Fibroblast of skin of left biceps (primary cell): Measurements from ENCODE around the gene APOL3.
"Not testable (repeated sequence)": the region's sequence is repeated elsewhere in the genome, so short reads cannot be mapped to it uniquely, and the experiment has no call there.

Experiments
- DNase-seq, 2 experiments: peaks; one replicate each; pipeline ENCODE4 v3.0.0-alpha.2; 2013; ENCODE audit warnings: low read depth in 2 of 2

Gene APOL3

DNA sequence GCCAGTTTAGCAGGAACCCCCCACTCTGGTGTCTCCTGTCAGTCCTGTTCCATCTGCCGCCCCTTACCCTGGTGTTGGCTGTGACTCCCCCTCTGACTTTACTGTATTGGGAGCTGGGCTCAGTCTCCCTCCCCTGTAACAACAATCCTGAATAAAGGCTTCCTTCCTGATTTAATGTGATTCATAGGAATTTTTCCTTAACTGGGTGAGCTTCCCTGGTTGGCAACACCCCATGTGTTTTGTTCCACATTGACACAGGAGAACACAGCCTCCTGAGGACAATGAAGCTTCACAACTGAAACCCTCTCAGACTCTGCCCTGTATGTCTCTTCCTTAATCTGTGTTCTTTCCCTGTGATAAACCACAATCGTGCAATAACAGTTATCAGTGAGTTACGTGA is 32.6 kb upstream of the APOL3 start:
- no peak for DNase-seq

DNA sequence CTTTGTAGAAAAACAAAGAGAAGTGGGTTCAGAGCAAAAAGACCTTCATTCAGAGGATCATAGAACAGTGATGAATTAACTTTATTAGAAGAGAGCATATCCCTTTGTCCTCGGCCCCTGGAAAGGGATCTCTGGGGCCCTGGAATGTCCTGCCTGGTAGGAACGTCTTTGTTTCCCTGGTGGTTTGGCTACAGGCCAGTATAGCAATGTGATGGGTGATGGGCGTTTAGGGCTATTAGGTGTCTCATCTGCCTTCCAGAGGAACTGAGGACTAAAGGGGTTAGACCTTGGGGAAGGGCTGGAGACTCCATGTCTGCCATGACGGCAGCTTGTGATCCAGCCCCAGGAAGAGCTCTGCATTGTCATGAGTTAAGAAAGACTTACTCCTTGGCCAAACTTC is 32.0 kb upstream of the APOL3 start:
- no peak for DNase-seq

DNA sequence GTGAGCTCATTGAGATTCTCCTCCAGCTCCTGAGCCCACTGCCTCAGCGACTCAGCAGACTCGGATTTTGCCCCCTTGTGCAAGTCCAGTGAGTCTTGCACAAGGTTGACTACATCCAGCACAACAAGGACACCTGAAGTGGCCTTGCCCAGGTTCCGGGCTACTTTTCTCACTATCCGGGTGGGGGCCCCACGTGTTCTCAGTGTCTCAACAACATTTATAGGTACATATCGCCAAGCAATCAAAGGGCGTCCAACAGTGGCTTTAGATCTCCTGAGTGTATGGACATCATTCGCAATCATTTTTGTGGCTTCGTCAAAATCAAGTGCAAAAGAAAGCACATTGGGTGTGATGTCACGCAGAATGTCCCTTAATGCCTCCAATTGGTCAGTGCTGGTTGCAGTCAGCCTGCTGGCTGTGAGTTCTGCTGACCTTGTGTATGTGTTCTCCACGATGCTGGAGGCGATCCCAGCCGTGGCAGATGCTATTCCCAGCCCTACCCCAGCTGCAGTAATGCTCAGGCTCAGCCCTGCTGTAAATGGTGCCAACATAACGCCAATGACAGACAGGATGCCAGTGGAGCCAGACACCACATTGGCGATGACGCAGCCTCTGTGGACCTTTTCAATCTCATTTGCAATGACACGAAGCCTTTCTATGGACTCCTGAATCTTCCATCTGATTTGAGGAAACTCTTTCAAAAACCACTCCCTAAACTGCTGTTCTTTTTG is 30.7 kb upstream of the APOL3 start:
- DNase-seq: no peak

DNA sequence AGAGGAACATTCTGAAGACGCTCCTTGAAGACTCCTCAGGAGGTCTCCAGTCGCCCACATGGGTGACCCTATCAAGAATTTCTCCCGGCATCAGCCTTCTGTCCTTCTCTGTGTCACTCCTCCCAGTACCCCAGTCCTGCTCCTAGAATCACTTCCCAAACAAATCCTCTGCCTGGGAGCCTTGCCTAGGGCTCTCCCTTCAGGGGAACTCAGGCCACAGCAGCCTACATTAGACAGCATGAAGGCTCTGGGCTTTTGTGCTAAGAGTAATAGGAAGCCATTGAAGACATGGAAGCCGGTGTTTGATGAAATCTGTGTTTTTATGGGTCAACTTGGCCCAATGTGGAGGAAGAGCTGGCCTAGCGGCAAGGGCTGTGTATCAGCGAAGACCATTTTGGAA is 27.3 kb upstream of the APOL3 start:
- DNase-seq: not testable (repeated sequence)

DNA sequence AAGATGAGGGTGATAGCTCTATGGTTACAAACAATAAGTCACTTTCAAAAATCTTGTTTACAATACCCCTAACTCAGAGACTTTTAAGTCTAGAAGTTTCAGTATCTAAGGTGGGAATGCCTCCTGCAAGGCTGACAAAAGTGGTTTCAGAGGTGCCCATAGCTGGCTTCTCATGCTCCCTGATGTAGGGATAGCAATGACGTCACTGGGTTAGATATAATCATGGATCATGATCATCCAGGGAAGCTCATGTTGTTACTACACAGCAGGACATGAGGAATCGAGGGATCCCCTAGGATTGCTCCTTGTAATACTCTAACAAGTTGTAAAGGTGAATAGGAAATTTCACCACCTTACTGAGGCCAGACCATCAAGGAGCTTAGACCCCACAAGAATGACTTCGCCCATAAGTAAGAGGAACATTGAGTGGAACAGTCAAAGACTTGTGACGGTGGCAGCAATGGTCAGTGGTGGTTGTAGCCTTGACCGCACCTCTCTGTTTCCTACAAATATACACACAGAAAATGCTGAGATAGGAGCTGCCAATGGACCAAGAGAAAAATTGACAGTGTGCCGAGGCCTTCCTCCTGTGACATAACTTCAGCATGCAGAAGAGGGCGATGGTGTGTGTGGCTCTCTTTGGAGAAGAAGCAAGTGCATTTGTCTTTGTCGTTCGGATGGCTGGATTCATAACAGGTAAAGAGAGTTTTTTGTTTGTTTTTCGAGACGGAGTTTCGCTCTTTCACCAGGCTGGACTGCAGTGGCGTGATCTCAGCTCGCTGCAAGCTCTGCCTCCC is 25.5 kb upstream of the APOL3 start:
- DNase-seq: no peak

DNA sequence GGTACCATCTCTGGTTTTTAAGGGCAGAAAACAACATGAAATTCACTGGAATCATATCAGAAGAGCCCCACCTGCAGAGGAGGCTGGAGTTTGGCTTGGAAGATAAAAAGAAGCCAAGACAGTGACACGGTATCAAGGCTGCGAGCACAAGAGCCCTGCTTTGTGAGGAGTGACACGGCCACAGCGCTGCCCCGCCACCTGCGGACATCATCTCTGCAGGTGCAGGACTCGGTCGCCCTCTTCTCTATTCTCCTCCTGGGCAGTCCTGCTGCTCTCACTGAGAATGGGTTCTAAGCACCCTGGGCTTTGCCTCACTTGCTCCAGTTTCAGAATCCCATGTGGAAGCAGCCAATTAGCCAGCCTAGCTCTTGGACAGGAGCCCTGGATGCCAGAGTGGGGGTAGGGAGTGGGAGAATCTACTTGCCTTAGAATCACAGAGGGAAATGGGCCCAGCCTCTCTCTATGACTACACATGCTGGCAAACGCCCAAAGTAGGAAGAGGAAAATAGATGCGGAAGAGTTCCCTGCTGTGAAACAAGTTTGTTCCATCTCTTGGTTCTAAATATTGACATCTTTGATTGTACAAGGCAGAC is 24.0 kb upstream of the APOL3 start:
- peak in 1 of 2 experiments; percentile 16 for DNase-seq

DNA sequence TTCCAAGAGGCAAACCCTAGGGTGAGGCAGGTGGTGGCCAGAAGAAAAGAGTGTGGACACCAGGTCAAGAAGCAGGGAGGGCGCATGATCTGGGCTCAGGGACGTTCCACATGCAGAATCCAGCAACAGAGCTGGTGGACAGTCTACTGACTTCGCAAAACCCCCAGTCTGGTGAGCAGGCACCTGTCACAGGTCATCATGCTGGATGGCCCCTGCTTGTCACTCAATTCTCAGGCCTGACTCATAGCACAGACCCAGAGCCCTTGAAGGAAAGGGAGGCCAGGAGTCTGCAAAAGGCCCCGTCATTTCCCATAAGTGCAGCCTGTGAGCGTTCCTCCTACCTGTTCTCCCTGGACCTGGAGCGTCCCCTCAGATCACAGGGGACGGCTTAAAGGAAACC is 22.9 kb upstream of the APOL3 start:
- no peak for DNase-seq

DNA sequence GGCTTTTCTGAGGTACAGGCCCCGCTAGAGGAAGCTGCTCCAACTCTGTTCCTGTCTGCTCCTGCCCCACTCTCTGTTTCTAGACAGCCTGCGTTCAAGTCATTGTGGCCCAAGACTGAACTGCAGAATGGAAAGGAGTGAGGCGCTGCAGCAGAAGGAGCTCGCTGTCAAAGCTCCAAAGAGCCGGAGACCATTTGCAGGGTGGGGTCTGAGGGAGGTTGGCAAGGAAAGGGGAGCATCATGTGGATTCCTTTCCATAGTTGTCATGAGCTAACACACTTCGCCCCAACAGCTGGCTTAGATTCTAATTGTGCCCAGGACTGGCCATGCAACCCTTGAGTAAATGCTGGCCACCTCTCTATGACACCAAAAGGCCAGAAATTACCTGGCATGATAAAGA is 22.3 kb upstream of the APOL3 start:
- DNase-seq: no peak

DNA sequence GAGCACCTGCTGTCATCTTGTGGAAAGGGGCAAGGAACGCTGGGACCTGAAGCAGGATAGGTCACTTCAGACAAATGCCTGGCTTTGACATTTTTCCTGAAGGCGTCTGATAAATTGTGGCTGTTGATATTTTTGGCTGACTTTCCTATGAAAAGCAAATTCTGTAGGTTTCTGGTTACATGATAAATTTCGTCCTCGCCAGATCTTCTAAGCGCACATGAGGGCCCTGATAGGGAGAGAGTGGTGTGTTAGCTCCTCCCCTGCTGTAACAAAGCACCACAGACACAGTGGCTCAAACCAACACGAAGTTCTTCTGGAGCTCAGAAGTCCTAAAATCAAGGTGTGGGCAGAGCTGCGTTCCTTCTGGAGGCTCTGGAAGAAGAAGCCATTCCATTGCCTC is 21.5 kb upstream of the APOL3 start:
- DNase-seq: no peak

DNA sequence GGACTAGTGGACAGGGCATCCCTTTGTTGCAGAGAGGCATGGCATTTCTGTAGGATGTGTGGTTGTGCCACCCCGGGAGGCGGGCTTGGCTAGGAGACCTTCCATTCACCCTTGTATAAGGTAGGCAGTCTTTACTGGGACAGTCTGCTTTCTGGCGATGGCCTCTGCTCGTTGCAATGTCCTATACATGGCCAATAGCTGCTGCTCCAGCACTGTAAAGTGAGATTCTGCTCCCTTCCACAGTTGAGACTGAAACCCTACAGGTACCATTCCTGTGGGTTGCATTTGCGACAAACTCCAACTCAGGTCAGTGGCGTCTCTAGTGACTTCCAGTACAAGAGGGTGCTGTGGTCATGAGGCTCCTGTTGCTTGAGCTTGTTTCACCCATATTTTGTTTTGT is 20.4 kb upstream of the APOL3 start:
- DNase-seq: no peak

DNA sequence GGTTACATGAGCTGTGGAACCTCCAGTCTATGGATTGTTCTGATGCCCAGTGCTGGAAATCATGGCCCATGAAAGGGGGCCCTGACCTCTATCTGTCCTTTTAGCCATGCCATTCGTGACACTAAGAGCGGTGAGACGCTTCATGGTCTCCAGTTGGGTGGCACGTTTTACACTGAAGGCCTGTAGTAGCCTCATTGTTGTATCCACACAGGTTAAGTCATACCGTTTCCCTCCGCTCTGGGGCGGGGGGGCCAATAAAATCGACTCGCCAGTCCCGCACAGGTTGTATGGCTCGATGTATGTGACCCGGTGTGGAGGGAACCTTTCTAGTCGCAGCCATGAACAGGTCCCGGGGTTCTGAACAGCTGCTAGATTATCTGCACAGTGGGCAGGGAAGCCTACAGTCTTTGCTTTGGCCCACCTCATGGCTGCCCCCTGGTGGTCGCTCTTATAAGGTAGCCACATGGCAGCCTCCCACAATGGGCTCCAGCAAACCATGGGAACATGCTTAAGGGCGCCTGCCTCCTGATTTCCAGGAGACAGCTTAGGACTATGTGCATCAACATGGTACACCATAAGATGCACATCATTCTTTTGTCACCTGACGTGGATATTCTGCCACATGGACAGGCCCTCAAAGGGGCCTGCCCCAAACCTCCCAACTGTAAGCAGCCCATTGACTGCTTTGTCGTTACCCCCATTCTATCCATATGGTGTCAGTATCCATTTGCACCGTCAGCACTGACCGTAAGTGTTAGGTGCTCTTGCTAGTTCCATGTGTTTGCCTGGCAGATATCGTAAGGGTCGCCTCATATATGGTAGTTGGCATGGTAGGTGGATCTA is 19.7 kb upstream of the APOL3 start:
- peak in 1 of 2 experiments; percentile 6 for DNase-seq

DNA sequence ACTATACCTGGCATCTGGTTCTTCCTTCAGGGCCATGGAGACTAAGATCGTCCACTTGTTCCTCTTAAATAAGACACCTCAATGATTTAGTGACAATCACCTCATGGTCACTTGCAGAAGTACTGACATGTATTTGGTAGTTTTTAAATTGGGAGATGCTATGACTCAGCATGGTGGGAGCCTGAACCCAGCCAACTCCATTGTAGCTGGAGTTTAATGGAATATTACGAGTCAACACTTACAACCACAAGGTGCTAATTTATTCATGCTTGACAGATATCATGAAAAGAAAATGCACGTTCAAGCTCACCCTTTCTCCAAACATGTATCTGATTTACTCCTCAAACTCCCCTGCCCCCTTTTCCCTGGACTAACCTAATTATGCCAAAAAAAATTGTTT is 16.6 kb upstream of the APOL3 start:
- DNase-seq: no peak

DNA sequence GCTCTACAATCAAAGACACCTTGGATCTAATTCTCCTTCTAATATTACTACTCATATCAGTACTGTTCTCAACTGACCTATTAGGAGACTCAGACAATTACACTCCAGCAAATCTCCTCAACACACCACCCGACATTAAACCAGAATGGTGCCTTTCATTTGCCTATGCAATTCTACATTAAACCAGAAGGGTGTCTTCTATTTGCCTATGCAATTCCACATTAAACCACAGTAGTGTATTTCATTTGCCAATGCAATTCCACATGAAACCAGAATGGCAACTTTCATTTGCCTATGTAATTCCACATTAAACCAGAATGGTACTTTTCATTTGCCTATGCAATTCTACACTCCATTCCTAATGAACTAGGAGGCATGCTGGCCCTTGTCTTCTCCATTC is 15.3 kb upstream of the APOL3 start:
- DNase-seq: no peak

DNA sequence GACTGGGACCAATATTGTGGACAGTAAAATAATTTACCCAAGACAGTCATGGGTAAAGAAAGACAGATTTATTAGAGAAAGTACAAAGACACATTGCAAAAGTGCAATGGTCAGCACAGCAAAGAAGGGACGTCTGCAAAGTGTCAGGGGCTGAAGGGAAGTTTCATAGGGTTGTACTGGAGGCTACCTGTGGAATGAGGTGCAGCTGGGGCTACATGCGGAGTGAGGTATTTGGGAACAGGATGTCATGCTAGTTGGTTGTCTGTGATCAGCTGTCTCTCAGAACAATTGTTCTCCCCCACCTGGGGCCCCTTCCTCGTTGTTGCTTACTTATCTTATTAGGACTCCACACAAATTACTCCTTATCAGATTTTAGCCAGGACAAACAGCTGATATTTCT is 11.4 kb upstream of the APOL3 start:
- DNase-seq: no peak

DNA sequence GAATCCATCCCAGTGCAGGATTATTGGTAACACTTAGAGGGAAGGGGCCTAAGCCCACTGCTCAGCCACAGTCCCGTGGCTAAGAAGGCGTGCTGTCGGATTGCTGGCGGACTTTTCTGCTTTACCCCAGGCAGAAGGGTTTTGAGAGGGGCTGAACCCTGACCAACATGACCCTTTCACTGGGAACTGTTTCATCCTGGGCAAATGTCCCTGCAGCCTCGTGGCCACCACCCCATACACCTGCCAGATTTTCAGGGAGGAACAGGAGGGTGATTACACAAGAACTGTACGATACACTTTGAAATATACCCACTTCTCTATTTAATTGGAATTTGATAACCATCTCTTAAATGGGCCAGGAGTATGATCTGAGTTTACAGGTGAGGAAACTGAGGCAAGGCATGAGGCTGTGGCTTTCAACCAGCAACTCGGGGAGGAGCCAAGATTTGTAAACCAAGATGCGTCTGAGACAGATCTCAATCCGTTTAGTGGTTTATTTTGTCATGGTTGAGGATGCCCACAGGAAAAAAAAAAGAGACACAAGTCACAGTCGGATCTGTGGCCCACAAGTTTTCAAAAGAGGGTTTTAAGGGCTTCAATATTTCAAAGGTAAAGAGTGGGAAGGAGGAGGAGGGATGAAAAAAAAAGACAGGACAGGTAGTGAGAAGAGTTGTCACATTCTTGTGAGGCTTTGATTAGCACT is 6.1 kb upstream of the APOL3 start:
- DNase-seq: no peak

DNA sequence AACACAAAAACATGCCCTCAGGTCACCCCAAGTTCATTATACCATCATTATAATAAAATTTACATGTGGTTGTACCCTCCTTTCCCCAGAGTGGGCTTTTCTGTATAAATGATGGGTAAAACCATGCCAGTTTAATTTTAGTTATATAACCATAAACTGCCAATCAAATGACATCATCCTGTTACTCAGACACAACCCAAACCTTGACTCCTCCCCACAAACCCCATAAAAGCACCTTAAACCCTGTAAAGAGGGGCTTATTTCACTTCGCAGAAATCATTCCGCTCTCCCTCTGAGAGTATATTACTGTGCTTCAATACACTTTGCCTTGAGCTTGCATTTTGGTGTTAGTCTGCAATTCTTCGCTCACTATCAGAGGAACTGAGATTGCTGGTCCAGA is 5.5 kb upstream of the APOL3 start:
- no peak for DNase-seq

DNA sequence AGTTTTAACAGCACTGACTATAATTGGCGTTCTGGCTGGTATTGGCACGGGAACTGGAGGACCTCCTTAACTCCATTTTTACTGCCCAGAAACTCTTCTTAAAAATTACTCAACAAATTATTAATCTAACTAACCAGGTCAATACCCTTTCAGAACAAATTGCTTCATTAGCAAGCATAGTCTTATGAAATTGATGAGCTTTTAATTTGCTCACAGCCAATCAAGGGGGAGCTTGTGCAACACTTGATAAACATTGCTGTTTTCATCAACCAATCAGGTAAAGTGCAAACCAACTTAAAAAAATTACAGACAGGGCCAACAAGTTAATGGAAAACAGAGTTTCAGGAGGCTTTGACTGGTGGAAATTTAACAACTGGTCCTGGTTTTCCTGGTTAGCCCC is 4.6 kb upstream of the APOL3 start:
- DNase-seq: no peak

DNA sequence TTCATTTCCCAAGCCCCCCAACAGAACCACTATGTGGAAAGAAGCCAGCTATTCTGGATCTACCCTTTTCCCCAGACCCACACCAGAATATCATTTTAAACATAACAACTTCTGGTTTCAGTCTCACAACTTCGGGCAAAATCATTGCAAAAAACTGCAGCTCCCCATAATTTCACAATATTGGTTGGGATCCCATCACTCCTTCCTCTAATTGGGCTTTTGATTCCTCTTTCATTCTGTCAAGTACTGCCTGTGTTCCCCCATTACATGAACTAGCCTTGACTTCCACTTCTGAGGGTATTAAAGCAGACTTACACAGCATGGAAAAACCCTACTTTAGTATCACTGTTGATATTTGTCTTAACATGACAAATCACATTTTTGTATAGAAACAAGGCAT is 4.1 kb upstream of the APOL3 start:
- DNase-seq: no peak

DNA sequence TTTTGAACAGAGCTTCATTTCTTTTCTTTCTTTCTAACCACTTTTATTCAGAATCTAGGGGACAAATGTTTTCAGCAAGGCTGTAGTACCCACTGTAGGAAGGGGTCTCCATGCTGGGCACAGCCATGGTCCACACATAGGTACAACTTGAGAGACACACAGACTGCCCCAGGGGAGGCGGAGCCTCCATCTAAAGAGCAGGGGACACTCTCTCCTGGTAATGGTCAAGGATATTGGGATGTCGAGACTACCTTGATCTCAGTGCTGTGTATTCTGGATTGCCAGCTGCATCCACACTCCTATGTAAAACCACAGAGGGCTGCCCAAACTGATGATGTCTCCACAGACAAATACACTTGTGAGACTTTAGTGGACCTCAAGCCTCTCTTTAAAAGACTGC is 2.9 kb upstream of the APOL3 start:
- DNase-seq: no peak

DNA sequence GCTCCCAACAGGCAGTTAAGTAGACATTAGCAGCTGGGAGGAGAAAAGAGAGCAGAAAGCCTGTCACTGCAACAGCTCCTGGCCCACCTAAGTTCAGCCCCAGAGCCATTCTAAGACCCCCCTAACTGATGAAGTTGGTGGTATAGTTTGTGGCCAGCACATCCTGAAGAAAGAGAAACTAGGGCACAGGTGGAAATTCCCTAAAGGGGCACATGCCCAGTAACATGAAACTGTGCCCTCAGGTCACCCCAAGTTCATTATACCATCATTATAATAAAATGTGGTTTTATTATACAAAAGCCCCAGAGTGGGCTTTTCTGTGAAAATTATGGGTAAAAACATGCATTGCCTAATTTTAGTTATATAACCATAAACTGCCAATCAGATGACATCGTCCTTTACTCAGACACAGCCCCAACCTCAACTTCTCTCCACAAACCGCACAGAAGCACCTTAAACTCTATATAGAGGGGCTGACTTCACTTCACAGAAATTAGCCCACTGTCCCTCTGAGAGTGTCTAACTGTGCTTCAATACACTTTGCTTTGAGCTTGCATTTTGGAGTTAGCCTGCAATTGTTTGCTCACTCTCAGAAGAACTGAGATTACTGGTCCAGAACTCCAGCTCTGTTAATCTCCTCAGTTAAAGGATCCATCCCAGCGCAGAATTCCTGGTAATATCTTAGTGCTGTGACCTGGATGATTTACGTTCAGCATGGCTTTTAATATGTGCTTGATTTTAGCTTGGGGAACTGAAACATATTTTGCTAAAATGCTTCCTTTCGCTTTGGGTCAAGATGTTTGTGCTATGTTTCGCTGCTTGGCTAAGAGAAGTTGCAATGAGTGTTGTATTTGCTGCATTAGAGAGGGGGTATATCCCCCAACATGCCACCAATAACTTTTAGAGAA is 1.8 kb upstream of the APOL3 start:
- no peak for DNase-seq

DNA sequence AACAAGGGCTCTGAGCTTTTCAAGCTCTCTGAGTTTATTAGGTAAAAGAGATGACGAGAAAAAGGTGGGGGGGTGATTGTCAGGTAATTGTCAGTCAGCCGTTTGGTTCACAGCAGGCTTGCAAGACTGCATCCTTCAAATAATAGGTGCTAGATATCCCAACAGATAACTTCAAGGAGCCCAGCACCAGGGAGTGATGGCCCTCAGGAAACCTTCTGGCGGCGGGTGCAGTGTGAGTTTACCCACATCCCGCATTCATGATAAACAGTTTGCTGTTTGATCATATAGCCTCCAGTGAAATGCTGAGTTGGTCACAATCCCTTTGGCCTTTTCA is 1.2 kb upstream of the APOL3 start:
- DNase-seq: not testable (repeated sequence)
